ENCODE results near the gene PROM2. TPM values are rescaled to one million over a fixed set of nuclear protein-coding genes. Genes with fewer than 3 reads are reported as not detected.

Gene PROM2
- total and polyA plus RNA-seq, 10 of the 15 experiments (the other 5 are each of a cell fraction or from before 2014, with no cell fraction given) = 0.01 to 0.04 TPM; not detected in 8

GRCh38 chr2:95264624-95265023, 9.6 kb upstream of the PROM2 start (continued):
- TF ChIP-seq, protein P1, sequence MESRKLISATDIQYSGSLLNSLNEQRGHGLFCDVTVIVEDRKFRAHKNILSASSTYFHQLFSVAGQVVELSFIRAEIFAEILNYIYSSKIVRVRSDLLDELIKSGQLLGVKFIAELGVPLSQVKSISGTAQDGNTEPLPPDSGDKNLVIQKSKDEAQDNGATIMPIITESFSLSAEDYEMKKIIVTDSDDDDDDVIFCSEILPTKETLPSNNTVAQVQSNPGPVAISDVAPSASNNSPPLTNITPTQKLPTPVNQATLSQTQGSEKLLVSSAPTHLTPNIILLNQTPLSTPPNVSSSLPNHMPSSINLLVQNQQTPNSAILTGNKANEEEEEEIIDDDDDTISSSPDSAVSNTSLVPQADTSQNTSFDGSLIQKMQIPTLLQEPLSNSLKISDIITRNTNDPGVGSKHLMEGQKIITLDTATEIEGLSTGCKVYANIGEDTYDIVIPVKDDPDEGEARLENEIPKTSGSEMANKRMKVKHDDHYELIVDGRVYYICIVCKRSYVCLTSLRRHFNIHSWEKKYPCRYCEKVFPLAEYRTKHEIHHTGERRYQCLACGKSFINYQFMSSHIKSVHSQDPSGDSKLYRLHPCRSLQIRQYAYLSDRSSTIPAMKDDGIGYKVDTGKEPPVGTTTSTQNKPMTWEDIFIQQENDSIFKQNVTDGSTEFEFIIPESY (IDR thresholded peaks at IDR 0.05) = no peak
- no peak for TF ChIP-seq CBX5 (IDR thresholded peaks at IDR 0.05; ENCODE audit: low read depth)

DNA sequence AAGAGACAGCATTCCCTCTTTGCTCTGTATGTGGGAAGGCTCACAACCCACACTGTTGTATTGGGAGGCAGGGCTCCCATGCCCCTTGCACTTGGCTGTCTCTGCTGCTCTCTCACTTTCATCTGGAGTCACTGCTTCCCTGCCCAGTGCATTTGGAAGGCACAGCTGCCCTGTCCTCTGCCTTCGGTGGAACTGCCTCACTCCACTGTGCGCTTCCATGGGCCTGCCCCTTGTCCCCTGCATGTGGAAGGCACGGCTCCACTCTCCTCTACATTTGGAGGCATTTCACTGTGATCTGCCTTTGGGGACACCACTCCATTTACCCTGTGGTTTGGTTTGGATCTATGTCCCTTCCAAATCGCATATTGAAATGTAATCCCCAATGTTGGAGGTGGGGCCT, 9.1 kb upstream of the PROM2 start:
- Histone ChIP-seq H3K4me1 (ENCODE audit: control insufficient read depth, insufficient read depth, low read length) (no peaks in the 10 kb centered on the region), H2AFZ (ENCODE audit: control insufficient read depth, low read depth, low read length) (no peak overlapping the region), H3K9me3 (replicated peaks; ENCODE audit: control insufficient read depth, insufficient read depth, low read length) (no peaks in the 10 kb centered on the region), H4K20me1 (ENCODE audit: control insufficient read depth, insufficient read depth) (no peaks in the 10 kb centered on the region), H3K4me2 (ENCODE audit: control insufficient read depth, insufficient read depth) (no peak overlapping the region), H3K27ac (ENCODE audit: control insufficient read depth, insufficient read depth) (no peak overlapping the region), H3K36me3 (ENCODE audit: control insufficient read depth in 2 of 2, insufficient read depth in 2 of 2, low read length in 1 of 2) (no peaks in the 10 kb centered on the region), H3K4me3 (no peak overlapping the region), H3K9ac (ENCODE audit: control insufficient read depth, insufficient read depth, low read length) (no peak overlapping the region), H3K27me3 (replicated peaks in 1 of 2; ENCODE audit: control insufficient read depth in 2 of 2, insufficient read depth in 2 of 2, low read length in 1 of 2) (peaks cover 0 to 1% of the 10 kb centered on the region in 2 experiments; a peak in 2 of 4 replicates), H3K79me2 (ENCODE audit: control insufficient read depth, insufficient read depth, low read length) (no peaks in the 10 kb centered on the region)
- CTCF ChIA-PET = no interaction called here
- DNase-seq (ENCODE audit: low read depth, low spot score) (no peak), ATAC-seq (no peak), FAIRE-seq (no peak)
- TF ChIP-seq, protein P2, sequence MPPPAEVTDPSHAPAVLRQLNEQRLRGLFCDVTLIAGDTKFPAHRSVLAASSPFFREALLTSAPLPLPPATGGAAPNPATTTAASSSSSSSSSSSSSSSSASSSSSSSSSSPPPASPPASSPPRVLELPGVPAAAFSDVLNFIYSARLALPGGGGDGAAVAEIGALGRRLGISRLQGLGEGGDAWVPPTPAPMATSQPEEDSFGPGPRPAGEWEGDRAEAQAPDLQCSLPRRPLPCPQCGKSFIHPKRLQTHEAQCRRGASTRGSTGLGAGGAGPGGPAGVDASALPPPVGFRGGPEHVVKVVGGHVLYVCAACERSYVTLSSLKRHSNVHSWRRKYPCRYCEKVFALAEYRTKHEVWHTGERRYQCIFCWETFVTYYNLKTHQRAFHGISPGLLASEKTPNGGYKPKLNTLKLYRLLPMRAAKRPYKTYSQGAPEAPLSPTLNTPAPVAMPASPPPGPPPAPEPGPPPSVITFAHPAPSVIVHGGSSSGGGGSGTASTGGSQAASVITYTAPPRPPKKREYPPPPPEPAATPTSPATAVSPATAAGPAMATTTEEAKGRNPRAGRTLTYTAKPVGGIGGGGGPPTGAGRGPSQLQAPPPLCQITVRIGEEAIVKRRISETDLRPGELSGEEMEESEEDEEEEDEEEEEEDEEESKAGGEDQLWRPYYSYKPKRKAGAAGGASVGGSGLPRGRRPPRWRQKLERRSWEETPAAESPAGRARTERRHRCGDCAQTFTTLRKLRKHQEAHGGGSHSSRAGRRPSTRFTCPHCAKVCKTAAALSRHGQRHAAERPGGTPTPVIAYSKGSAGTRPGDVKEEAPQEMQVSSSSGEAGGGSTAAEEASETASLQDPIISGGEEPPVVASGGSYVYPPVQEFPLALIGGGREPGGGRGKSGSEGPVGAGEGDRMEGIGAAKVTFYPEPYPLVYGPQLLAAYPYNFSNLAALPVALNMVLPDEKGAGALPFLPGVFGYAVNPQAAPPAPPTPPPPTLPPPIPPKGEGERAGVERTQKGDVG (CRISPR knock-in tag; IDR thresholded peaks at IDR 0.05) = no peak
- TF ChIP-seq POLR2A (IDR thresholded peaks at IDR 0.05; ENCODE audit: low read depth, low read length) (no peak), GABPA (IDR thresholded peaks at IDR 0.05; ENCODE audit: low read depth) (no peak), NR2C2 (IDR thresholded peaks at IDR 0.05; ENCODE audit: borderline replicate concordance, control insufficient read depth, insufficient read length, low read depth) (no peak), RBBP5 (conservative IDR thresholded peaks at IDR 0.05) (no peak), TBL1XR1 (IDR thresholded peaks at IDR 0.05; ENCODE audit: low read depth, low read length) (no peak), IKZF2 (IDR thresholded peaks at IDR 0.05) (no peak)
- TF ChIP-seq, protein P3, sequence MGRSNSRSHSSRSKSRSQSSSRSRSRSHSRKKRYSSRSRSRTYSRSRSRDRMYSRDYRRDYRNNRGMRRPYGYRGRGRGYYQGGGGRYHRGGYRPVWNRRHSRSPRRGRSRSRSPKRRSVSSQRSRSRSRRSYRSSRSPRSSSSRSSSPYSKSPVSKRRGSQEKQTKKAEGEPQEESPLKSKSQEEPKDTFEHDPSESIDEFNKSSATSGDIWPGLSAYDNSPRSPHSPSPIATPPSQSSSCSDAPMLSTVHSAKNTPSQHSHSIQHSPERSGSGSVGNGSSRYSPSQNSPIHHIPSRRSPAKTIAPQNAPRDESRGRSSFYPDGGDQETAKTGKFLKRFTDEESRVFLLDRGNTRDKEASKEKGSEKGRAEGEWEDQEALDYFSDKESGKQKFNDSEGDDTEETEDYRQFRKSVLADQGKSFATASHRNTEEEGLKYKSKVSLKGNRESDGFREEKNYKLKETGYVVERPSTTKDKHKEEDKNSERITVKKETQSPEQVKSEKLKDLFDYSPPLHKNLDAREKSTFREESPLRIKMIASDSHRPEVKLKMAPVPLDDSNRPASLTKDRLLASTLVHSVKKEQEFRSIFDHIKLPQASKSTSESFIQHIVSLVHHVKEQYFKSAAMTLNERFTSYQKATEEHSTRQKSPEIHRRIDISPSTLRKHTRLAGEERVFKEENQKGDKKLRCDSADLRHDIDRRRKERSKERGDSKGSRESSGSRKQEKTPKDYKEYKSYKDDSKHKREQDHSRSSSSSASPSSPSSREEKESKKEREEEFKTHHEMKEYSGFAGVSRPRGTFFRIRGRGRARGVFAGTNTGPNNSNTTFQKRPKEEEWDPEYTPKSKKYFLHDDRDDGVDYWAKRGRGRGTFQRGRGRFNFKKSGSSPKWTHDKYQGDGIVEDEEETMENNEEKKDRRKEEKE (IDR thresholded peaks at IDR 0.05) = no peak
- RAD21 ChIA-PET (ENCODE audit: unreplicated experiment) = no interaction called here
- intact Hi-C loops (cut with micrococcal nuclease; ENCODE audit: unreplicated experiment) = no loop called here
- 12% methylated on average over 4 of the region's 4 CpGs for WGBS (ENCODE audit: insufficient coverage, insufficient replicate concordance, low lambda C conversion rate, missing lambda C conversion rate)
- POLR2A ChIA-PET = no interaction called here
- SMC1A ChIA-PET (ENCODE audit: uncharacterized antibody, unreplicated experiment) = no interaction called here
- in situ Hi-C loops (cut with MboI) = no loop called here
- no TSS peak for BruUV-seq (replicated peaks)
